Neural progenitor cell (in vitro differentiated cells): ENCODE data around the gene RNFT2. TPM values are rescaled to one million over a fixed set of nuclear protein-coding genes. Genes with fewer than 3 reads are reported as not detected.

Experiments
- DNase-seq: peaks from one replicate; pipeline ENCODE4 v3.0.0-alpha.2; 2016; ENCODE audit warnings: low spot score
- H2AFZ ChIP-seq: fragments of 200-600 bp; sonication (generic); replicated peaks from 2 replicates; pipeline ENCODE4 v1.6.1; 2016; ENCODE audit warnings: antibody characterized with exemption
- H3F3A ChIP-seq: fragments of 200-600 bp; sonication (generic); 2 replicates; pipeline ENCODE4 v1.6.1; 2016; ENCODE audit warnings: antibody characterized with exemption, low read depth
- H3K27ac ChIP-seq: fragments of 200-600 bp; sonication (generic); 2 replicates; pipeline ENCODE4 v1.5.1; 2016; ENCODE audit warnings: mild to moderate bottlenecking
- H3K27me3 ChIP-seq: fragments of 200-600 bp; sonication (generic); 2 replicates; pipeline ENCODE4 v1.6.1; 2016; ENCODE audit warnings: mild to moderate bottlenecking, moderate library complexity
- H3K36me3 ChIP-seq: fragments of 200-600 bp; sonication (generic); 2 replicates; pipeline ENCODE4 v1.5.1; 2016
- H3K4me1 ChIP-seq: fragments of 200-600 bp; sonication (generic); 2 replicates; pipeline ENCODE4 v1.6.1; 2016; ENCODE audit warnings: mixed run types
- H3K4me2 ChIP-seq: fragments of 200-600 bp; sonication (generic); 2 replicates; pipeline ENCODE4 v1.6.1; 2016
- H3K4me3 ChIP-seq: fragments of 200-600 bp; sonication (generic); 2 replicates; pipeline ENCODE4 v1.5.1; 2016
- H3K79me2 ChIP-seq: fragments of 200-600 bp; sonication (generic); 2 replicates; pipeline ENCODE4 v1.6.1; 2016; ENCODE audit warnings: low read depth
- H3K9ac ChIP-seq: fragments of 200-600 bp; sonication (generic); 2 replicates; pipeline ENCODE4 v1.6.1; 2016
- H3K9me3 ChIP-seq: fragments of 200-600 bp; sonication (generic); 2 replicates; pipeline ENCODE4 v1.5.1; 2016; ENCODE audit warnings: low read depth
- H4K20me1 ChIP-seq: fragments of 200-600 bp; sonication (generic); 2 replicates; pipeline ENCODE4 v1.6.1; 2016; ENCODE audit warnings: low read depth
- H3K27ac Mint-ChIP-seq: 3 replicates; pipeline ENCODE4 v1.8.0; 2021; ENCODE audit warnings: mixed read lengths
- H3K27me3 Mint-ChIP-seq: 2 replicates; pipeline ENCODE4 v1.8.0; 2022; ENCODE audit warnings: low read depth, mild to moderate bottlenecking, inconsistent platforms, moderate library complexity, mixed read lengths; ENCODE audit not compliant: insufficient read depth
- H3K36me3 Mint-ChIP-seq: 3 replicates; pipeline ENCODE4 v1.8.0; 2021; ENCODE audit warnings: mixed read lengths
- H3K4me1 Mint-ChIP-seq: 3 replicates; pipeline ENCODE4 v1.8.0; 2021; ENCODE audit warnings: mixed read lengths
- H3K4me3 Mint-ChIP-seq: 3 replicates; pipeline ENCODE4 v1.8.0; 2021; ENCODE audit warnings: mild to moderate bottlenecking, moderate library complexity, mixed read lengths
- H3K9me3 Mint-ChIP-seq: 3 replicates; pipeline ENCODE4 v1.8.0; 2020; ENCODE audit warnings: mixed read lengths
- CTCF ChIP-seq: fragments of 200-600 bp; sonication (generic); IDR thresholded peaks from 2 replicates; pipeline ENCODE4 v1.5.1; 2017; ENCODE audit warnings: antibody characterized with exemption, mild to moderate bottlenecking
- EZH2 ChIP-seq: fragments of 200-600 bp; sonication (generic); IDR thresholded peaks from 2 replicates; pipeline ENCODE4 v1.6.1; 2017; ENCODE audit warnings: antibody characterized with exemption, mild to moderate bottlenecking, moderate library complexity
- EZH2phosphoT487 ChIP-seq: fragments of 200-600 bp; sonication (generic); IDR thresholded peaks from 2 replicates; pipeline ENCODE4 v1.6.1; 2017; ENCODE audit warnings: antibody characterized with exemption
- total RNA-seq: library from RNA; depleted of rRNA; stranded (reverse); fragments of >200 nt; gene quantifications from 2 replicates; pipeline ENCODE4 v1.2.3, GENCODE V29; 2015; ENCODE audit warnings: low replicate concordance

RNFT2 gene
- total RNA-seq, 1 donor from 2014 or later = 26.9 TPM

- Mint-ChIP-seq H3K36me3 (peaks cover 30% of the 10 kb centered on the region), H3K4me1 (no peaks in the 10 kb centered on the region), H3K27ac (no peak overlapping the region), H3K27me3 (peaks cover 4% of the 10 kb centered on the region), H3K4me3 (no peak overlapping the region), H3K9me3 (no peaks in the 10 kb centered on the region)
- no peak overlapping the region for H3K27ac ChIP-seq
- H4K20me1 ChIP-seq = no peaks in the 10 kb centered on the region
- H3K36me3 ChIP-seq = peaks cover 4% of the 10 kb centered on the region
- no peak overlapping the region for H3K9ac ChIP-seq
- no peak for TF ChIP-seq EZH2phosphoT487
- DNase-seq = no peak
- no peak overlapping the region for H3K4me2 ChIP-seq
- no peaks in the 10 kb centered on the region for H3K4me1 ChIP-seq
- no peaks in the 10 kb centered on the region for H3K9me3 ChIP-seq
- H3K4me3 ChIP-seq = no peak overlapping the region
- no peak overlapping the region for H2AFZ ChIP-seq
- no peaks in the 10 kb centered on the region for H3F3A ChIP-seq
- no peaks in the 10 kb centered on the region for H3K79me2 ChIP-seq
- no peaks in the 10 kb centered on the region for H3K27me3 ChIP-seq
Observed at GRCh38 chr12:116777245-116777644, 39.1 kb downstream of the RNFT2 start.

GRCh38 chr12:116779597-116779996, 41.5 kb downstream of the RNFT2 start:
- Mint-ChIP-seq H3K4me1 (no peaks in the 10 kb centered on the region), H3K9me3 (no peaks in the 10 kb centered on the region), H3K27me3 (peaks cover 7% of the 10 kb centered on the region), H3K4me3 (no peak overlapping the region), H3K27ac (peak overlapping the region; percentile 33), H3K36me3 (peaks cover 28% of the 10 kb centered on the region)
- Histone ChIP-seq H3F3A (no peaks in the 10 kb centered on the region), H3K27ac (no peak overlapping the region), H2AFZ (no peak overlapping the region), H3K4me3 (no peak overlapping the region), H4K20me1 (no peaks in the 10 kb centered on the region), H3K36me3 (no peaks in the 10 kb centered on the region), H3K4me1 (no peaks in the 10 kb centered on the region), H3K9me3 (no peaks in the 10 kb centered on the region), H3K9ac (no peak overlapping the region), H3K79me2 (no peaks in the 10 kb centered on the region), H3K27me3 (no peaks in the 10 kb centered on the region), H3K4me2 (no peak overlapping the region)
- no peak for DNase-seq
- TF ChIP-seq EZH2phosphoT487 (no peak), EZH2 (no peak), CTCF (no peak)

- no peaks in the 10 kb centered on the region for H3F3A ChIP-seq
- no peaks in the 10 kb centered on the region for H3K9me3 ChIP-seq
- Mint-ChIP-seq H3K27ac (no peak overlapping the region), H3K27me3 (peaks cover 7% of the 10 kb centered on the region), H3K4me3 (no peak overlapping the region), H3K9me3 (no peaks in the 10 kb centered on the region), H3K36me3 (peaks cover 34% of the 10 kb centered on the region), H3K4me1 (no peaks in the 10 kb centered on the region)
- H2AFZ ChIP-seq = no peak overlapping the region
- H3K4me3 ChIP-seq = no peak overlapping the region
- no peaks in the 10 kb centered on the region for H3K4me1 ChIP-seq
- no peaks in the 10 kb centered on the region for H3K27me3 ChIP-seq
- H3K36me3 ChIP-seq = no peaks in the 10 kb centered on the region
- no peak overlapping the region for H3K9ac ChIP-seq
- H4K20me1 ChIP-seq = no peaks in the 10 kb centered on the region
- TF ChIP-seq CTCF (no peak), EZH2phosphoT487 (no peak), EZH2 (no peak)
- no peak overlapping the region for H3K4me2 ChIP-seq
- no peak for DNase-seq
- no peaks in the 10 kb centered on the region for H3K79me2 ChIP-seq
- H3K27ac ChIP-seq = no peak overlapping the region
Observed at GRCh38 chr12:116780942-116781341, 42.8 kb downstream of the RNFT2 start.

GRCh38 chr12:116783525-116784237, 45.6 kb downstream of the RNFT2 start:
- no peak overlapping the region for H3K4me2 ChIP-seq
- H3K36me3 ChIP-seq = no peaks in the 10 kb centered on the region
- H3K27me3 ChIP-seq = no peaks in the 10 kb centered on the region
- Mint-ChIP-seq H3K36me3 (peaks cover 46% of the 10 kb centered on the region), H3K27ac (no peak overlapping the region), H3K4me3 (no peak overlapping the region), H3K9me3 (peaks cover 2% of the 10 kb centered on the region), H3K27me3 (peaks cover 5% of the 10 kb centered on the region), H3K4me1 (no peaks in the 10 kb centered on the region)
- no peaks in the 10 kb centered on the region for H3F3A ChIP-seq
- H3K79me2 ChIP-seq = no peaks in the 10 kb centered on the region
- no peak for DNase-seq
- H2AFZ ChIP-seq = no peak overlapping the region
- TF ChIP-seq EZH2phosphoT487 (no peak), CTCF (no peak), EZH2 (no peak)
- H4K20me1 ChIP-seq = no peaks in the 10 kb centered on the region
- no peaks in the 10 kb centered on the region for H3K4me1 ChIP-seq
- H3K27ac ChIP-seq = no peak overlapping the region
- no peaks in the 10 kb centered on the region for H3K9me3 ChIP-seq
- H3K9ac ChIP-seq = no peak overlapping the region
- H3K4me3 ChIP-seq = no peak overlapping the region
